H9 (cell line): ENCODE measurements around the gene SDK1. TPM values are rescaled to one million over a fixed set of nuclear protein-coding genes. Genes with fewer than 3 reads are reported as not detected.

Experiments used
- DNase-seq: peaks from one replicate; pipeline ENCODE4 v3.0.0-alpha.2; 2017
- H2AFZ ChIP-seq: one replicate; pipeline ENCODE4 v1.6.1; 2013; ENCODE audit warnings: mild to moderate bottlenecking, low read length, control low read depth, moderate library complexity
- H2AK5ac ChIP-seq: 2 replicates; pipeline ENCODE4 v1.6.1; 2013; ENCODE audit warnings: low read length, control low read depth, mixed read lengths; ENCODE audit not compliant: insufficient read length
- H2BK120ac ChIP-seq: one replicate; pipeline ENCODE4 v1.6.1; 2013; ENCODE audit warnings: low read depth, mild to moderate bottlenecking, low read length, control low read depth, inconsistent platforms; ENCODE audit not compliant: poor library complexity, severe bottlenecking
- H2BK12ac ChIP-seq: 2 replicates; pipeline ENCODE4 v1.6.1; 2013; ENCODE audit warnings: low read length, control low read depth, mixed read lengths, low read depth; ENCODE audit not compliant: insufficient read length
- H2BK15ac ChIP-seq: 2 replicates; pipeline ENCODE4 v1.6.1; 2013; ENCODE audit warnings: low read depth, low read length, control low read depth
- H2BK20ac ChIP-seq: one replicate; pipeline ENCODE4 v1.6.1; 2013; ENCODE audit warnings: low read depth, mild to moderate bottlenecking, low read length, control low read depth, inconsistent platforms; ENCODE audit not compliant: poor library complexity, severe bottlenecking
- H2BK5ac ChIP-seq: 2 replicates; pipeline ENCODE4 v1.6.1; 2013; ENCODE audit warnings: low read length, control low read depth, mixed read lengths; ENCODE audit not compliant: insufficient read length
- H3K14ac ChIP-seq: 2 replicates; pipeline ENCODE4 v1.6.1; 2013; ENCODE audit warnings: low read length, control low read depth; ENCODE audit not compliant: insufficient read depth
- H3K18ac ChIP-seq: 2 replicates; pipeline ENCODE4 v1.6.1; 2013; ENCODE audit warnings: low read depth, mild to moderate bottlenecking, mixed read lengths, low read length, control low read depth; ENCODE audit not compliant: insufficient read length
- H3K23ac ChIP-seq: 2 replicates; pipeline ENCODE4 v1.6.1; 2013; ENCODE audit warnings: low read length, control low read depth, mixed read lengths, low read depth; ENCODE audit not compliant: insufficient read length
- H3K23me2 ChIP-seq: 2 replicates; pipeline ENCODE4 v1.6.1; 2013; ENCODE audit warnings: low read depth, mild to moderate bottlenecking, mixed read lengths, low read length, control low read depth; ENCODE audit not compliant: insufficient read length, poor library complexity, severe bottlenecking
- H3K27ac ChIP-seq: 2 replicates; pipeline ENCODE4 v1.5.1; 2013; ENCODE audit warnings: low read length, control low read depth, mixed read lengths, low read depth; ENCODE audit not compliant: insufficient read length
- H3K27me3 ChIP-seq: 2 replicates; pipeline ENCODE4 v1.6.1; 2013; ENCODE audit warnings: low read length, control low read depth, inconsistent platforms; ENCODE audit not compliant: insufficient read depth
- H3K4ac ChIP-seq: 2 replicates; pipeline ENCODE4 v1.6.1; 2013; ENCODE audit warnings: low read depth, mild to moderate bottlenecking, control low read depth, inconsistent platforms, low read length, moderate library complexity
- H3K4me1 ChIP-seq: 2 replicates; pipeline ENCODE4 v1.6.1; 2013; ENCODE audit warnings: low read length, control low read depth, inconsistent platforms; ENCODE audit not compliant: insufficient read depth
- H3K4me2 ChIP-seq: 2 replicates; pipeline ENCODE4 v1.6.1; 2013; ENCODE audit warnings: low read length, control low read depth, mixed read lengths; ENCODE audit not compliant: insufficient read length, insufficient read depth
- H3K56ac ChIP-seq: 2 replicates; pipeline ENCODE4 v1.6.1; 2013; ENCODE audit warnings: low read depth, mild to moderate bottlenecking, mixed read lengths, low read length, control low read depth; ENCODE audit not compliant: insufficient read length
- H3K79me1 ChIP-seq: 2 replicates; pipeline ENCODE4 v1.6.1; 2013; ENCODE audit warnings: low read depth, mild to moderate bottlenecking, moderate library complexity, low read length, control low read depth, inconsistent platforms; ENCODE audit not compliant: insufficient read depth, poor library complexity, severe bottlenecking
- H3K79me2 ChIP-seq: 2 replicates; pipeline ENCODE4 v1.6.1; 2013; ENCODE audit warnings: low read length, control low read depth, inconsistent platforms; ENCODE audit not compliant: insufficient read depth
- H3K9ac ChIP-seq: 2 replicates; pipeline ENCODE4 v1.6.1; 2013; ENCODE audit warnings: low read length, control low read depth, mixed read lengths; ENCODE audit not compliant: insufficient read length; ENCODE audit errors: extremely low read depth
- H3K9me3 ChIP-seq: one replicate; pipeline ENCODE4 v1.6.1; 2013; ENCODE audit warnings: low read depth, low read length, inconsistent platforms; ENCODE audit not compliant: control insufficient read depth
- H3T11ph ChIP-seq: one replicate; pipeline ENCODE4 v1.6.1; 2013; ENCODE audit warnings: mild to moderate bottlenecking, low read length, control low read depth, inconsistent platforms
- H4K20me1 ChIP-seq: one replicate; pipeline ENCODE4 v1.6.1; 2013; ENCODE audit not compliant: control insufficient read depth, insufficient read length, insufficient read depth
- H4K5ac ChIP-seq: 2 replicates; pipeline ENCODE4 v1.6.1; 2013; ENCODE audit warnings: low read depth, mild to moderate bottlenecking, mixed read lengths, low read length, control low read depth; ENCODE audit not compliant: insufficient read length
- H4K8ac ChIP-seq: replicated peaks from 2 replicates; pipeline ENCODE4 v1.6.1; 2013; ENCODE audit warnings: low read length, control low read depth, mixed read lengths, low read depth; ENCODE audit not compliant: insufficient read length
- H4K91ac ChIP-seq: 2 replicates; pipeline ENCODE4 v1.6.1; 2013; ENCODE audit warnings: low read depth, mild to moderate bottlenecking, moderate library complexity, mixed read lengths, low read length, control low read depth; ENCODE audit not compliant: insufficient read length
- H3K27ac Mint-ChIP-seq, 3 experiments: 2 replicates in 2 of 3; 3 replicates in 1 of 3; pipeline ENCODE4 v1.8.0; 2020 to 2021; ENCODE audit warnings: mixed read lengths in 3 of 3, mild to moderate bottlenecking in 1 of 3, moderate library complexity in 1 of 3
- H3K27me3 Mint-ChIP-seq: 2 replicates; pipeline ENCODE4 v1.8.0; 2021; ENCODE audit warnings: low read depth, mild to moderate bottlenecking, moderate library complexity, mixed read lengths
- H3K36me3 Mint-ChIP-seq, 3 experiments: 2 replicates in 2 of 3; 3 replicates in 1 of 3; pipeline ENCODE4 v1.8.0; 2020 to 2021; ENCODE audit warnings: low read depth in 3 of 3, mixed read lengths in 3 of 3; ENCODE audit not compliant: insufficient read depth in 1 of 3
- H3K4me1 Mint-ChIP-seq, 2 experiments: 2 replicates each; pipeline ENCODE4 v1.8.0; 2020; ENCODE audit warnings: mixed read lengths in 2 of 2
- H3K4me3 Mint-ChIP-seq, 2 experiments: 2 replicates in 1 of 2; 3 replicates in 1 of 2; pipeline ENCODE4 v1.8.0; 2020 to 2021; ENCODE audit warnings: mild to moderate bottlenecking in 2 of 2, mixed read lengths in 2 of 2, moderate library complexity in 1 of 2
- H3K9me3 Mint-ChIP-seq, 2 experiments: 2 replicates in 1 of 2; 3 replicates in 1 of 2; pipeline ENCODE4 v1.8.0; 2020; ENCODE audit warnings: mild to moderate bottlenecking in 2 of 2, mixed read lengths in 2 of 2, moderate library complexity in 1 of 2
- WGBS: extraction: QIAGEN DNeasy Blood & Tissue Kit; methylation state at CpG from one replicate; pipeline ENCODE4 v1.1.7; 2013; ENCODE audit warnings: missing lambda C conversion rate, low lambda C conversion rate, mixed read lengths; ENCODE audit not compliant: insufficient read length; ENCODE audit errors: extremely low coverage; 5-methylcytosine and 5-hydroxymethylcytosine counted together
- total RNA-seq: library from RNA; stranded (reverse); gene quantifications from 2 replicates; pipeline ENCODE4 v1.2.1, GENCODE V29; 2021
- TF ChIP-seq, protein P1 (sequence below): fragments of 200-600 bp; sonication (generic); conservative IDR thresholded peaks from 3 replicates; pipeline ENCODE4 v1.8.0; 2021; ENCODE audit warnings: antibody characterized with exemption, mild to moderate bottlenecking

The SDK1 gene
- total RNA-seq, 1 experiment from 2014 or later: 8.7 TPM

DNA sequence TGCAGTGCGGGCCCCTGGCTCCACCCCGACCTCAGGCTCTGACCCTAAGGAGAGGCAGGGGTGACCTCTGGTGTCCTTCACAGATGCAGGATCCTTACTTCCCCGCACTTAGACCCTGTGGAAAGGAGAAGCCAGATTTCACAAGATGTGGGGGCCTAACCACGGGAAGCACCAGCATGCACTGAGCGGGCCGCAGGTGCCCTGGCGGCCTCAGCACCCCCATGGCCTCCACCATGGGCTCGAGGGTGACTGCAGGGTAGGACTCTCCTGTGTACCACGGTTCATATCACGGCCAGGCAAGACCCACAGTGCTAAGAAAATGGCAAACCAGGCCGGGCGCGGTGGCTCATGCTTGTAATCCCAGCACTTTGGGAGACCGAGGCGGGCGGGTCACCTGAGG lies 971.1 kb downstream of the SDK1 start:
- Histone ChIP-seq H3K4me2 (no peak overlapping the region), H3K79me2 (no peaks in the 10 kb centered on the region), H2BK15ac (no peak overlapping the region), H3K4me1 (no peaks in the 10 kb centered on the region), H2BK20ac (no peak overlapping the region), H2AFZ (no peak overlapping the region), H4K20me1 (no peaks in the 10 kb centered on the region), H3K9ac (no peak overlapping the region), H2AK5ac (no peak overlapping the region), H3K56ac (no peak overlapping the region), H4K91ac (no peak overlapping the region), H3K27me3 (no peaks in the 10 kb centered on the region), H3K79me1 (no peaks in the 10 kb centered on the region), H3K18ac (no peak overlapping the region), H2BK120ac (no peak overlapping the region), H3K4ac (no peak overlapping the region), H3K9me3 (no peaks in the 10 kb centered on the region), H2BK12ac (no peak overlapping the region), H3K23ac (no peak overlapping the region), H2BK5ac (no peak overlapping the region), H3K27ac (no peak overlapping the region), H3T11ph (no peak overlapping the region), H4K5ac (no peak overlapping the region), H4K8ac (no peak overlapping the region), H3K14ac (no peak overlapping the region), H3K23me2 (no peaks in the 10 kb centered on the region)
- H3K4me1 Mint-ChIP-seq: peaks cover 18 to 21% of the 10 kb centered on the region in 2 experiments
- no peak overlapping the region; a peak in 1 of 5 replicates for H3K4me3 Mint-ChIP-seq
- peaks cover 0 to 5% (median 3%) of the 10 kb centered on the region in 3 experiments; a peak in 3 of 7 replicates for H3K36me3 Mint-ChIP-seq
- TF ChIP-seq, protein P1, sequence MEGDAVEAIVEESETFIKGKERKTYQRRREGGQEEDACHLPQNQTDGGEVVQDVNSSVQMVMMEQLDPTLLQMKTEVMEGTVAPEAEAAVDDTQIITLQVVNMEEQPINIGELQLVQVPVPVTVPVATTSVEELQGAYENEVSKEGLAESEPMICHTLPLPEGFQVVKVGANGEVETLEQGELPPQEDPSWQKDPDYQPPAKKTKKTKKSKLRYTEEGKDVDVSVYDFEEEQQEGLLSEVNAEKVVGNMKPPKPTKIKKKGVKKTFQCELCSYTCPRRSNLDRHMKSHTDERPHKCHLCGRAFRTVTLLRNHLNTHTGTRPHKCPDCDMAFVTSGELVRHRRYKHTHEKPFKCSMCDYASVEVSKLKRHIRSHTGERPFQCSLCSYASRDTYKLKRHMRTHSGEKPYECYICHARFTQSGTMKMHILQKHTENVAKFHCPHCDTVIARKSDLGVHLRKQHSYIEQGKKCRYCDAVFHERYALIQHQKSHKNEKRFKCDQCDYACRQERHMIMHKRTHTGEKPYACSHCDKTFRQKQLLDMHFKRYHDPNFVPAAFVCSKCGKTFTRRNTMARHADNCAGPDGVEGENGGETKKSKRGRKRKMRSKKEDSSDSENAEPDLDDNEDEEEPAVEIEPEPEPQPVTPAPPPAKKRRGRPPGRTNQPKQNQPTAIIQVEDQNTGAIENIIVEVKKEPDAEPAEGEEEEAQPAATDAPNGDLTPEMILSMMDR: no peak
- peaks cover 6 to 14% of the 10 kb centered on the region in 2 experiments for H3K9me3 Mint-ChIP-seq
- peaks cover 2% of the 10 kb centered on the region for H3K27me3 Mint-ChIP-seq
- no peak for DNase-seq
- H3K27ac Mint-ChIP-seq: no peak overlapping the region
- WGBS: no CpG with 5 or more reads among the region's 16 CpGs
